IPS-18a (cell line): ENCODE data around the gene ZNF20.
A peak's percentile ranks its signal among the peaks of the same experiment; 100 is the strongest.

Experiments
- H3K27ac ChIP-seq: one replicate; pipeline ENCODE4 v1.5.1; 2013; ENCODE audit warnings: low read length
- H3K27me3 ChIP-seq: one replicate; pipeline ENCODE4 v1.6.1; 2013; ENCODE audit warnings: mild to moderate bottlenecking, low read length; ENCODE audit not compliant: control insufficient read depth, insufficient read depth
- H3K36me3 ChIP-seq: one replicate; pipeline ENCODE4 v1.6.1; 2013; ENCODE audit warnings: low read depth, low read length; ENCODE audit not compliant: control insufficient read depth
- H3K4me1 ChIP-seq: one replicate; pipeline ENCODE4 v1.6.1; 2013; ENCODE audit warnings: low read depth, low read length; ENCODE audit not compliant: control insufficient read depth
- H3K4me3 ChIP-seq: one replicate; pipeline ENCODE4 v1.5.1; 2013; ENCODE audit warnings: low read length
- H3K9ac ChIP-seq: one replicate; pipeline ENCODE4 v1.6.1; 2013; ENCODE audit warnings: mild to moderate bottlenecking, low read length, moderate library complexity
- H3K9me3 ChIP-seq: one replicate; pipeline ENCODE4 v1.6.1; 2013; ENCODE audit warnings: low read depth, low read length; ENCODE audit not compliant: control insufficient read depth

Gene ZNF20

DNA sequence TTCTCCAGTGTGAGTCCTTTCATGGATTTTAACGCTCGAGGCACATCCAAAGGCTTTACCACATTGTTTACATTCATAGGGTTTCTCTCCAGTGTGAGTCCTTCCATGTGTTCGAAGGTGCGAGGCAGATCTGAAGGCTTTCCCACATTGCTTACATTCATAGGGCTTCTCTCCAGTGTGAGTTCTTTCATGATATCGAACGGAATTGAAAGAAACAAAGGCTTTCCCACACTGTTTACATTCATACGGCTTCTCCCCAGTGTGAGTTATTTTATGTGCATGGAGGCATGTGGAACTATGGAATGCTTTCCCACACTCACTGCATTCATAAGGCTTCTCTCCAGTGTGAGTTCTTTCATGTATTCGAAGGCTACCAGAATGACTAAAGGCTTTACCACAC lies 5.2 kb upstream of the ZNF20 start:
- H3K4me1 ChIP-seq: peaks cover 7% of the 10 kb centered on the region
- H3K9me3 ChIP-seq: no peaks in the 10 kb centered on the region
- no peaks in the 10 kb centered on the region for H3K27me3 ChIP-seq
- H3K27ac ChIP-seq: no peak overlapping the region
- H3K36me3 ChIP-seq: peaks cover 37% of the 10 kb centered on the region
- no peak overlapping the region for H3K9ac ChIP-seq
- H3K4me3 ChIP-seq: no peak overlapping the region

DNA sequence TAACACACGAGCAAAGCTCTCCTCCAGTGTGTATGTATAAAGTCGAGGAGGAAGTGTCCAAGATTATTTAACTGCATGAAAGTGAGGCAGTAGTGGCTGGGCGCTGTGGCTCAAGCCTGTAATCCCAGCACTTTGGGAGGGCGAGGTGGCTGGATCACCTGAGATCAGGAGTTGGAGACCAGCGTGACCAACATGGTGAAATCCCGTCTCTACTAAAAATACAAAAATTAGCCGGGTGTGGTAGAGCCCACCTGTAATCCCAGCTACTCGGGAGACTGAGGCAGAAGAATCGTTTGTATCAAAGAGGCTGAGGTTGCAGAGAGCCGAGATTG lies 1.2 kb upstream of the ZNF20 start:
- Histone ChIP-seq H3K9me3 (no peaks in the 10 kb centered on the region), H3K36me3 (peaks cover 29% of the 10 kb centered on the region), H3K27ac (no peak overlapping the region), H3K4me1 (peaks cover 7% of the 10 kb centered on the region), H3K4me3 (no peak overlapping the region), H3K9ac (no peak overlapping the region), H3K27me3 (no peaks in the 10 kb centered on the region)

DNA sequence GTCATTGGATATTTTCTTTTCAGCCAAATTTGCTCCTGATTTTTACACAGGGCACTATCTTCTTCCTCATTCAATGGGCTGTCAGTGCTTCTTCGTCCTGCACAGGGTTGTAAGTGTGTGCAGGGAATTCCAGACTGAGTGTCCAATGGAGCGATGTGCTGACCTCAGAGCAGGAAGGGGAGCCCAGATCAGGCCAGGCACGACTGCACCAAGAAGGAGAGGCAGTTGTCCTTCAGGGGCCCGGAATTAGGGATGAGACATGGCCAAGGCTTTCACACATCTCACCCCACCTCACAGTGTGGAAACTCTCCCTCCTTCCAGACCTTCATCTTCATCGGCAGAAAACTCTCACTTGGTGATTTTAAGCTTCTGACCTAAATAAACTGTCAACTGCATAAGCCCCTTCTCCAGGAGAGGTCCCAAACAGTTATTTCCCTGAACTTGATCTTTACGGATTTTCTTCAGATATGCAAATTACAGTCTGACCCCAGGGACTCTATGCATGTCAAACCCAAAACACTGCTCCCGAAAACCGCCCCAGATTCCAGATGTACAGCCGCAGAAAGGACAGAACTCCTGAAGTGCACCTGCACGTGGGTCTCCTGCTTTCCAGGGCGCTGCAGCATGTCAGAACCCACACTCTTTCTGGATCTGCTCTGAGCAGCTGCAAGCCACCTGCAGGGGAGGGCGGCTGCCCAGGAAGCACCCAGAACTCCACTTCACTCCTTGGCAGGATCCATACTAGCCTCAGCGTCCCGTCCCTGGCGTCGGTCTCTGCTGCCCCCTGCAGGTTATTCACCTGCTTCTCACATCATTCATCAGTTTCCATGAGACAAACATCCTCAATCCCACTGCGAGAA lies 625 bp upstream of the ZNF20 start:
- Histone ChIP-seq H3K27ac (no peak overlapping the region), H3K4me1 (peaks cover 7% of the 10 kb centered on the region), H3K9ac (no peak overlapping the region), H3K9me3 (no peaks in the 10 kb centered on the region), H3K27me3 (no peaks in the 10 kb centered on the region), H3K36me3 (peaks cover 23% of the 10 kb centered on the region), H3K4me3 (peak overlapping the region; percentile 75)

DNA sequence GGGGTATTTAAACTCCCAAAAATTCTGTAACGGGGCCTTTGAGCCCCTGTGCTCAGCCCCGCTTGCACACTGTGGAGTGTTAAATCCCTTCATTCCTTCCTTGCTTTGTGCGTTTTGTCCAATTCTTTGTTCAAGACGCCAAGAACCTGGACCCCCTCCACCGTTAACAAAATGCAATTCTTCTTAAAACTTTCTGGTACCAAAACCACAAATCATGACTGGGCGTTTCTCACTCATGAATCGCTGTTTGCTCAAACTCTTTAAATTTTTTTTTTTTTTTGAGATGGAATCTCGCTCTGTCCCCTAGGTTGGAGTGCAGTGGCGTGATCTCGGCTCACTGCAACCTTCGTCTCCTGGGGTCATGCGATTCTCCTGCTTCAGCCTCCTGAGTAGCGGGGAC lies 881 bp downstream of the ZNF20 start:
- Histone ChIP-seq H3K9ac (peak overlapping the region; percentile 85), H3K9me3 (peaks cover 5% of the 10 kb centered on the region), H3K4me1 (peaks cover 7% of the 10 kb centered on the region), H3K27ac (no peak overlapping the region), H3K36me3 (peaks cover 29% of the 10 kb centered on the region), H3K4me3 (peak overlapping the region; percentile 75), H3K27me3 (no peaks in the 10 kb centered on the region)

DNA sequence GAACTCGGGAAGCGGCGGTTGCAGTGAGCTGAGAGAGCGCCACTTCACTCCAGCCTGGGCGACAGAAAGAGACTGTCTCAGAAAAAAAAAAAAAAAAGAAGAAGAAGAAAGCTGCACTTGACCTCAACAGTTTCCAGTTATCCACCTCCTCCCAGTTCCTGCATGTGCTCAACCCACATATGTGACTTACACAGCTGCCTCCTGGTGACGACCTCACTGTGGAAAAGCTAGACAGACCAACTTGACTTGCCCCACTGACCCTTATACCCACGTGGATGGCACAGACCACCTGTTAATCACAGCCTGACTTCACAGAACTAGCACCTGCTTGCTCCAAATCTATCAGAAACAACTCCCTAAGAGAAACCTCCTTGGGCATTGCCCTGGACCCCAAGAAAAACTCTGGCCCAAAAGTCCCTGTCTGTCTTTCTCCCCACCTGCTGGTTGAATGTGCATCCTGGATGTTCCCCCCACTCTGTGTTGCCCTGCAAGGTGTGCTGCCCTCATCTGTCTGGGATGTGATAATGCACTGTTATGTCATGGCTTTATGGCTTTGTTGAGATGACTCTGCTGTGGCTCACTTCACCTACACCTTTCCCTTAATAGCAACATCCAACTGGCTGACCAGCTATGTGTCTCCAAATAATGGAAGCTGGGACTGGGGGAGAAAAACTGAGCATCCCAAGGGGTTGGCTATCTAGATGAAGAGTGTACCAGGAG lies 2.8 kb downstream of the ZNF20 start:
- peaks cover 40% of the 10 kb centered on the region for H3K36me3 ChIP-seq
- no peak overlapping the region for H3K27ac ChIP-seq
- H3K27me3 ChIP-seq: no peaks in the 10 kb centered on the region
- peaks cover 21% of the 10 kb centered on the region for H3K9me3 ChIP-seq
- H3K4me1 ChIP-seq: peaks cover 7% of the 10 kb centered on the region
- H3K4me3 ChIP-seq: no peak overlapping the region
- H3K9ac ChIP-seq: no peak overlapping the region

DNA sequence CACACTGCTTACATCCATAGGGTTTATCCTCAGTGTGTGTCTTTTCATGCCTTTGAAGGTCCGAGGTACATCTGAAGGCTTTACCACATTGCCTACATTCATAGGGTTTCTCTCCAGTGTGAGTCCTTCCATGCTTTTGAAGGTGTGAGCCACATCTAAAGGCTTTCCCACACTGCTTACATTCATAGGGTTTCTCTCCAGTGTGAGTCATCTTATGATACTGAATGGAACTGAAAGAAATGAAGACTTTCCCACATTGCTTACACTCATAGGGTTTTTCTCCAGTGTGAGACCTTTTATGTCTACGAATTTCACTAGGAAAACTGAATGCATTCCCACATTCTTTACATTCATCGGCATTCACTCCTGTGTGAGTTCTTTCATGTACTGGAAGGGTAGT lies 7.1 kb downstream of the ZNF20 start:
- Histone ChIP-seq H3K27me3 (no peaks in the 10 kb centered on the region), H3K4me1 (no peaks in the 10 kb centered on the region), H3K36me3 (peaks cover 48% of the 10 kb centered on the region), H3K9ac (no peak overlapping the region), H3K27ac (no peak overlapping the region), H3K9me3 (peaks cover 33% of the 10 kb centered on the region), H3K4me3 (no peak overlapping the region)

DNA sequence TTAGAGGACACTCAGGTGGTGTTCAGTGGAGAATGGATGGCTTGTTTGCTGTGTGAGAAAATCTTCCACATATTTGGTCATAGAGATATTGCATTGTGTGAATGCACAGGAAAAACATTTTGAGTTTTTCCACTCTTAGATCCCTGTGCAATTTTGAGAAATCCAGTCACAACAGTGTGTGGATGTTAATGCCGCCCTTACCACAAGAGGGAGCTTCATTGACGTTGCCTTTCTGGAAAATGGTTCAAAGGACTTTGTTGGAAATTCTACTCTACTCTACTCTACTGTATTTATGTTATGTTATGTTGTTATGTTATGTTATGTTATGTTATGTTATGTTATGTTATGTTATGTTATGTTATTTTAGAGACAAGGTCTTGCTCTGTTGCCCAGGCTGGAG lies 13.4 kb downstream of the ZNF20 start:
- Histone ChIP-seq H3K36me3 (peaks cover 5% of the 10 kb centered on the region), H3K9ac (no peak overlapping the region), H3K4me3 (no peak overlapping the region)

DNA sequence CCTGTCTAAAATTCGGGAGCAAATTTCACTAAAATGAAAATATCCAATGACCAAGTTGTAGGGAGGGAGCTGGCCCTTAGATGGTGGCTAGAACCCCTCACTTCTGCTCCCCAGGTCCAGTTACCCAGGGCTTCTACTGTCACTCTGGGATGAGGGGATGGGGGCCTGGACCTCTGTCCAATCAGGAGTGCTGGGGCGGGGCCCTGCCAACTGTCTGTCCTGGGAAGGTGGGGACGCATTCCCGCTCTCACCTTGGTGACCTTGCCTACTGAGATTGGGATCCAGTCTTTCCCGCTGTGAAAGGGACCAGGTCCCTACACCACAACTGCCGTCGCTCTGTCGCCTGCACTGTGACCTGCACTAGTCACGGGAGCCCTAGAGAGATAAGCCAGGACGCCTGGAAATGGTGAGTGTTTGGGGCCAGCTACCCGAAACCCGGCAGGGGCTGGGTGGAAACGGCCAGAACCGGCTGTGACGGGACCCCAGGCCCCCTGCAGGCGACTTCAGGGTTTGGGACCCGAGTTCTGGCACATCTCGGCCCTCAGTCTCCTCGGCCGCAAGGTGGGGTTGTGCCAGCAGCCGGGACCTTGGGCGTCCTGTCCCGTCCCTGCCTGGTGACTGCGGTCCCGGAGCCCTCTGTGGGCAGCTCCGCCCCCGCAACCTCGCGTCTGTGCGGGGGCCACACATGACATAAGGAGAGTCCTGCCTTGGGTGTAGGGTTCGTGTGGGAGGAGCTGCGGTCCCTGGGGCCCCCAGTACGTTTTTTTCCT lies 22.8 kb downstream of the ZNF20 start:
- Histone ChIP-seq H3K27me3 (no peaks in the 10 kb centered on the region), H3K4me3 (no peak overlapping the region), H3K27ac (no peak overlapping the region), H3K9me3 (peaks cover 18% of the 10 kb centered on the region), H3K36me3 (peaks cover 16% of the 10 kb centered on the region), H3K4me1 (no peaks in the 10 kb centered on the region), H3K9ac (no peak overlapping the region)

More for the DNA sequence above, 13.4 kb downstream of the ZNF20 start:
- Histone ChIP-seq H3K27ac (no peak overlapping the region), H3K4me1 (no peaks in the 10 kb centered on the region), H3K27me3 (no peaks in the 10 kb centered on the region), H3K9me3 (peaks cover 6% of the 10 kb centered on the region)

DNA sequence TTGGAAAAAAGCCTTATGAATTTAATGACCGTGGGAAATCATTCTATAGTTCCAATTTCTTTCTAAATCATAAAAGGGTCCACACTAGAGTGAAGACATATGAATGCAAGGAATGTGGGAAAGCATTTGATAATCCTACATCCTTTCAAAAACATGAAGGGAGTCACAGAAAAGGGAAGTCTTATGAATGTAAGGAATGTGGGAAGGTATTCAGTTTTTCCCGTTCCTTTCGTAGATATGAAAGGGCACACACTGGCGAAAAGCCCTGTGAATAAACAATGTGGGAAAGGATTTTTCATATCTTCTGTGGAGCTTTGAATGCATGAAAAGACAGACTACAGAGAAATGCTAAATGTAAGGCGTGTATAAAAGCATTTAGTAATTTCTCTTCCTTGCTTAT lies 27.0 kb downstream of the ZNF20 start:
- Histone ChIP-seq H3K36me3 (peaks cover 45% of the 10 kb centered on the region), H3K9ac (no peak overlapping the region), H3K27ac (no peak overlapping the region), H3K27me3 (no peaks in the 10 kb centered on the region), H3K9me3 (peaks cover 45% of the 10 kb centered on the region), H3K4me3 (no peak overlapping the region), H3K4me1 (no peaks in the 10 kb centered on the region)

DNA sequence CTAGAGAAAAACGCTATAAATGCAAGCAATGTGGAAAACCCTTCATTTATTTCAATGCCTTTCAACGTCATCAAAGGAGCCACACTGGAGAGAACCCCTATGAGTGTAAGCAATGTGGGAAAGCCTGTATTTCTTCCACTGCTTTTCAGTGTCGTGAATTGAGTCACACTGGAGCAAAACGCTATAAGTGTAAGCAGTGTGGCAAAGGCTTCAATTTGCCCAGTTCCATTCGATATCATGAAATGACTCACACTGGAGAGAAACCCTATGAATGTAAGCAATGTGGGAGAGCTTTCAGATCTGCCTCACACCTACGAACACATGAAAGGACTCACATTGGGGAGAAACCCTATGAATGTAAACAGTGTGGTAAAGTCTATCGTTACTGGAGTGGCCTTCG lies 27.4 kb downstream of the ZNF20 start:
- H3K27me3 ChIP-seq: no peaks in the 10 kb centered on the region
- peaks cover 45% of the 10 kb centered on the region for H3K9me3 ChIP-seq
- no peak overlapping the region for H3K9ac ChIP-seq
- H3K4me1 ChIP-seq: no peaks in the 10 kb centered on the region
- no peak overlapping the region for H3K4me3 ChIP-seq
- H3K27ac ChIP-seq: no peak overlapping the region
- peaks cover 45% of the 10 kb centered on the region for H3K36me3 ChIP-seq

DNA sequence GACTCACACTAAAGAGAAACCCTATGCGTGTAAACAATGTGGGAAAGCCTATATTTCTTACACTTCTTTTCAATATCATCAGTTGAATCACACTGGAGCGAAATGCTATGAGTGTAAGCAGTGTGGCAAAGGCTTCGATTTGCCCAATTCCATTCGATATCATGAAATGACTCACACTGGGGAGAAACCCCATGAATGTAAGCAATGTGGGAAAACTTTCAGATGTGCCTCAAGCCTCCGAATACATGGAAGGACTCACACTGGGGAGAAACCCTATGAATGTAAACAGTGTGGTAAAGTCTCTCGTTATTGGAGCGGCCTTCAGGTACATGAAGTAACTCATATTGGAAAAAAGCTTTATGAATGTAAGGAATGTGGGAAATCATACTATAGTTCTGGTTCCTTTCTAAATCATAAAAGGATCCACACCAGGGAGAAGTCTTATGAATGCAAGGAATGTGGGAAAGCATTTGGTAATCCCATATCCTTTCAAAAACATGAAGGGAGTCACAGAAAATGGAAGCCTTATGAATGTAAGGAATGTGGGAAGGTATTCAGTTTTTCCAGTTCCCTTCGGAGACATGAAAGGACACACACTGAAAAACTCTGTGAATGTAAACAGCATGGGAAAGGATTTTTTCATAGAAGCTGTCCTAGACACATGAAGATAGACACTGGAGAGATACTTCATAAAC lies 28.1 kb downstream of the ZNF20 start:
- Histone ChIP-seq H3K4me1 (no peaks in the 10 kb centered on the region), H3K9me3 (peaks cover 45% of the 10 kb centered on the region), H3K27me3 (no peaks in the 10 kb centered on the region), H3K36me3 (peaks cover 45% of the 10 kb centered on the region), H3K9ac (no peak overlapping the region), H3K27ac (no peak overlapping the region), H3K4me3 (no peak overlapping the region)
